Neural progenitor cell (in vitro differentiated cells): ENCODE data around the gene SRP14. TPM values are rescaled to one million over a fixed set of nuclear protein-coding genes. Genes with fewer than 3 reads are reported as not detected.

Experiments used
- DNase-seq: peaks from one replicate; pipeline ENCODE4 v3.0.0-alpha.2; 2016; ENCODE audit warnings: low spot score
- H2AFZ ChIP-seq: fragments of 200-600 bp; sonication (generic); replicated peaks from 2 replicates; pipeline ENCODE4 v1.6.1; 2016; ENCODE audit warnings: antibody characterized with exemption
- H3F3A ChIP-seq: fragments of 200-600 bp; sonication (generic); 2 replicates; pipeline ENCODE4 v1.6.1; 2016; ENCODE audit warnings: antibody characterized with exemption, low read depth
- H3K27ac ChIP-seq: fragments of 200-600 bp; sonication (generic); 2 replicates; pipeline ENCODE4 v1.5.1; 2016; ENCODE audit warnings: mild to moderate bottlenecking
- H3K27me3 ChIP-seq: fragments of 200-600 bp; sonication (generic); 2 replicates; pipeline ENCODE4 v1.6.1; 2016; ENCODE audit warnings: mild to moderate bottlenecking, moderate library complexity
- H3K36me3 ChIP-seq: fragments of 200-600 bp; sonication (generic); 2 replicates; pipeline ENCODE4 v1.5.1; 2016
- H3K4me1 ChIP-seq: fragments of 200-600 bp; sonication (generic); 2 replicates; pipeline ENCODE4 v1.6.1; 2016; ENCODE audit warnings: mixed run types
- H3K4me2 ChIP-seq: fragments of 200-600 bp; sonication (generic); 2 replicates; pipeline ENCODE4 v1.6.1; 2016
- H3K4me3 ChIP-seq: fragments of 200-600 bp; sonication (generic); 2 replicates; pipeline ENCODE4 v1.5.1; 2016
- H3K79me2 ChIP-seq: fragments of 200-600 bp; sonication (generic); 2 replicates; pipeline ENCODE4 v1.6.1; 2016; ENCODE audit warnings: low read depth
- H3K9ac ChIP-seq: fragments of 200-600 bp; sonication (generic); 2 replicates; pipeline ENCODE4 v1.6.1; 2016
- H3K9me3 ChIP-seq: fragments of 200-600 bp; sonication (generic); 2 replicates; pipeline ENCODE4 v1.5.1; 2016; ENCODE audit warnings: low read depth
- H4K20me1 ChIP-seq: fragments of 200-600 bp; sonication (generic); 2 replicates; pipeline ENCODE4 v1.6.1; 2016; ENCODE audit warnings: low read depth
- H3K27ac Mint-ChIP-seq: 3 replicates; pipeline ENCODE4 v1.8.0; 2021; ENCODE audit warnings: mixed read lengths
- H3K27me3 Mint-ChIP-seq: 2 replicates; pipeline ENCODE4 v1.8.0; 2022; ENCODE audit warnings: low read depth, mild to moderate bottlenecking, inconsistent platforms, moderate library complexity, mixed read lengths; ENCODE audit not compliant: insufficient read depth
- H3K36me3 Mint-ChIP-seq: 3 replicates; pipeline ENCODE4 v1.8.0; 2021; ENCODE audit warnings: mixed read lengths
- H3K4me1 Mint-ChIP-seq: 3 replicates; pipeline ENCODE4 v1.8.0; 2021; ENCODE audit warnings: mixed read lengths
- H3K4me3 Mint-ChIP-seq: 3 replicates; pipeline ENCODE4 v1.8.0; 2021; ENCODE audit warnings: mild to moderate bottlenecking, moderate library complexity, mixed read lengths
- H3K9me3 Mint-ChIP-seq: 3 replicates; pipeline ENCODE4 v1.8.0; 2020; ENCODE audit warnings: mixed read lengths
- EZH2 ChIP-seq: fragments of 200-600 bp; sonication (generic); IDR thresholded peaks from 2 replicates; pipeline ENCODE4 v1.6.1; 2017; ENCODE audit warnings: antibody characterized with exemption, mild to moderate bottlenecking, moderate library complexity
- EZH2phosphoT487 ChIP-seq: fragments of 200-600 bp; sonication (generic); IDR thresholded peaks from 2 replicates; pipeline ENCODE4 v1.6.1; 2017; ENCODE audit warnings: antibody characterized with exemption
- total RNA-seq: library from RNA; depleted of rRNA; stranded (reverse); fragments of >200 nt; gene quantifications from 2 replicates; pipeline ENCODE4 v1.2.3, GENCODE V29; 2015; ENCODE audit warnings: low replicate concordance
- TF ChIP-seq, protein P1 (sequence below): fragments of 200-600 bp; sonication (generic); IDR thresholded peaks from 2 replicates; pipeline ENCODE4 v1.5.1; 2017; ENCODE audit warnings: antibody characterized with exemption, mild to moderate bottlenecking

The SRP14 gene
- total RNA-seq, 1 donor from 2014 or later, result 461 TPM

DNA sequence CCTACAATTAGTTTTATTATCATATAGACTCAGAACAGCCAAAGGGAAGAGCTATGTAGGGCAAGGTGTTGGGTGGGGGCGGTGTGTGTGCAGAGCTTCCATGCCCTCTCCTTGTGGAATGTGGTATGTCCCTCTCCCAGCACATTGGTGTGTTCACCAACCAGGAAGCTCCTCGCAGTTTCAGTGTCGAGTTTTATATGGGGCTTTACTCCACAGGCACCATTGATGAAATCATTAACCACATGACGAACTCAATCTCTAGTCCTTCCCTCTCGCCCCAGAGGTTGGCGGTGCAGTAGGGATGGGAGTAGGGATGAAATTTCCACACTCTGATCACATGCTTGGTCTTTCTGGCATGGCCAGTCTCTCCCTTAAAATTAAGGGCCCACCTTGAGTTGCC, 13.6 kb upstream of the SRP14 start:
- Mint-ChIP-seq H3K36me3 (peaks cover 4% of the 10 kb centered on the region), H3K4me1 (peaks cover 58% of the 10 kb centered on the region), H3K27ac (no peak overlapping the region), H3K4me3 (no peak overlapping the region), H3K27me3 (peaks cover 14% of the 10 kb centered on the region), H3K9me3 (peaks cover 2% of the 10 kb centered on the region)
- Histone ChIP-seq H3K36me3 (no peaks in the 10 kb centered on the region), H3K9ac (no peak overlapping the region), H3K27ac (no peak overlapping the region), H3K9me3 (no peaks in the 10 kb centered on the region), H3K27me3 (no peaks in the 10 kb centered on the region), H3K4me2 (no peak overlapping the region), H3F3A (peaks cover 13% of the 10 kb centered on the region), H3K4me3 (no peak overlapping the region), H4K20me1 (no peaks in the 10 kb centered on the region), H2AFZ (no peak overlapping the region), H3K4me1 (peaks cover 21% of the 10 kb centered on the region), H3K79me2 (no peaks in the 10 kb centered on the region)
- no peak for DNase-seq
- TF ChIP-seq EZH2phosphoT487 (no peak), EZH2 (no peak)
- TF ChIP-seq, protein P1, sequence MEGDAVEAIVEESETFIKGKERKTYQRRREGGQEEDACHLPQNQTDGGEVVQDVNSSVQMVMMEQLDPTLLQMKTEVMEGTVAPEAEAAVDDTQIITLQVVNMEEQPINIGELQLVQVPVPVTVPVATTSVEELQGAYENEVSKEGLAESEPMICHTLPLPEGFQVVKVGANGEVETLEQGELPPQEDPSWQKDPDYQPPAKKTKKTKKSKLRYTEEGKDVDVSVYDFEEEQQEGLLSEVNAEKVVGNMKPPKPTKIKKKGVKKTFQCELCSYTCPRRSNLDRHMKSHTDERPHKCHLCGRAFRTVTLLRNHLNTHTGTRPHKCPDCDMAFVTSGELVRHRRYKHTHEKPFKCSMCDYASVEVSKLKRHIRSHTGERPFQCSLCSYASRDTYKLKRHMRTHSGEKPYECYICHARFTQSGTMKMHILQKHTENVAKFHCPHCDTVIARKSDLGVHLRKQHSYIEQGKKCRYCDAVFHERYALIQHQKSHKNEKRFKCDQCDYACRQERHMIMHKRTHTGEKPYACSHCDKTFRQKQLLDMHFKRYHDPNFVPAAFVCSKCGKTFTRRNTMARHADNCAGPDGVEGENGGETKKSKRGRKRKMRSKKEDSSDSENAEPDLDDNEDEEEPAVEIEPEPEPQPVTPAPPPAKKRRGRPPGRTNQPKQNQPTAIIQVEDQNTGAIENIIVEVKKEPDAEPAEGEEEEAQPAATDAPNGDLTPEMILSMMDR, result no peak

DNA sequence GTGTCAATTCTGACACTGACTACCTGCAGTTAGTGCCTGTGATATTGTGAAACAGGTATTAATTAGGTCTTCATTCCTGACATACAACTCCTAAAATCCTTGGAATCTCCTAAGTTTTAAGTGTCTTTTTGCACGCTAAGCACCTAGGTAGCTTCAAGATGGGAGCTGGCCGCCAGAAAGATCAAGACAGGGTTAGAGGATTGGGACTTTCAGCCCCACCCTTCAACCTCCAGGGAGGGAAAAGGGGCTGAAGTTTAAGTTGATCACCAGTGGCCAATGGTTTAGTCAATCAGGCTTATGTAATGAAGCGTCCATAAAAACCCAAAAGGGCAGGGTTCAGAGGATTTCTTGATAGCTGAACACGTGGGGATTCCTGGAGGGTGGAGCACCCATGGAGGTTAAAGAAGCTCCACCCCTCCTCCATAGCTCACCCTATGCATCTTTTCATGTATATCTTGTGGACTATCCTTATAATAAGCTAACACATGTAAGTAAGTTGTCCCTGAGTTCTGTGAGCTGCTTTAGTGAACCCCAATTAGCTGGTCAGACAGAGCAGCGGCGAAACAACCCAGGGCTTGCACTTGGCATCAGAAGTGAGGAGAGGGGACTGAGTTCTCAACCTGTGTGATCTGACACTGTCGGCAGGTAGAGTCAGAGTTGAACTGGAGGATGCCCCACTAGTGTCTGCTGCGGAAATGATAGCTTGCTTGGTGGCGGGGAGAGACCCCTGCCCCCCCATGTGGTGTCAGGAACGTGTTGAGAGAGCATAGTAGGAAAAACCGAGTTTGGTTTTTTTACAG, 12.8 kb upstream of the SRP14 start:
- Mint-ChIP-seq H3K36me3 (peaks cover 4% of the 10 kb centered on the region), H3K27me3 (peaks cover 15% of the 10 kb centered on the region), H3K27ac (no peak overlapping the region), H3K4me3 (no peak overlapping the region), H3K4me1 (peaks cover 57% of the 10 kb centered on the region), H3K9me3 (peaks cover 2% of the 10 kb centered on the region)
- no peak for DNase-seq
- Histone ChIP-seq H3K9me3 (no peaks in the 10 kb centered on the region), H3K9ac (no peak overlapping the region), H3K27ac (no peak overlapping the region), H3K4me2 (peak overlapping the region; percentile 29), H3F3A (peaks cover 13% of the 10 kb centered on the region), H3K36me3 (no peaks in the 10 kb centered on the region), H3K79me2 (no peaks in the 10 kb centered on the region), H4K20me1 (no peaks in the 10 kb centered on the region), H3K4me3 (no peak overlapping the region), H2AFZ (no peak overlapping the region), H3K27me3 (no peaks in the 10 kb centered on the region), H3K4me1 (peaks cover 21% of the 10 kb centered on the region)
- TF ChIP-seq EZH2phosphoT487, result no peak
- no peak for TF ChIP-seq EZH2
- TF ChIP-seq, protein P1, result no peak

DNA sequence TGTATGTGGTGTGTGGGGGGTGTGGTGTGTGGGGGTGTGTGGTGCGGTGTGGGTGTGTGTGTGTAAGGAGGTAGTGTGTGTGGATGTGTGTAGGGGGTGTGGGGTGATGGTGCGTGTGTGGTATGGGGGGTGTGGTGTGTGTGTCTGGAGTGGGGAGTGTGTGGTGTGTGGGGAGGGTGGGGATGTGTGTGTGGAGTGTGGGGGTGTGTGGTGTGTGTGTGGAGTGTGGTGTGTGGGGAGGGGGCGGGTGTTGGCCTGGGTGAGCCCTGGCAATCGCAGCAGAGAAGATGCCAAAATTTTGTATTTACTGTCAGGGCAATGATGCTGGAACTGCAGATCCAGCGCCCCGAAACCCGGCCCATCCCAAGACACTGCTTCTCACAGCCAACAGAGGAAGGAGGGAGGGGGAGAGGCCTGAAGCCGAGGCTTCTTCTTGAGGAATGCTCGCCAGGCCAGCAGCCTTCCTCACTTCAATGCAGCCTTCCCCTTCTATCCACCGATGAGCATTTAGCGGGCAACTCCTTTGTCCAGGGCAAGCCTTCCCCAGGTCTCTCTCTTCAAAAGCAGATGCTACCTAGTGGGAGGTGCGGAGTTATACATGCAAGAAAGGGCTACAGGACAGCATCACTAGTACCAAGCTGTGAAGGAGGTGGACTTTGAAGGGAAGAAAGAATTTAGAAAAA, 11.9 kb upstream of the SRP14 start:
- TF ChIP-seq, protein P1, result no peak
- TF ChIP-seq EZH2phosphoT487 (no peak), EZH2 (no peak)
- Histone ChIP-seq H3K9me3 (no peaks in the 10 kb centered on the region), H3K4me2 (peak overlapping the region; percentile 29), H3K9ac (no peak overlapping the region), H3K79me2 (no peaks in the 10 kb centered on the region), H3F3A (peaks cover 13% of the 10 kb centered on the region), H3K4me3 (no peak overlapping the region), H3K27me3 (no peaks in the 10 kb centered on the region), H2AFZ (no peak overlapping the region), H3K36me3 (no peaks in the 10 kb centered on the region), H4K20me1 (no peaks in the 10 kb centered on the region), H3K27ac (no peak overlapping the region), H3K4me1 (peaks cover 21% of the 10 kb centered on the region)
- H3K27ac Mint-ChIP-seq, result peak overlapping the region; percentile 78
- H3K4me3 Mint-ChIP-seq, result no peak overlapping the region
- H3K27me3 Mint-ChIP-seq, result peaks cover 16% of the 10 kb centered on the region
- peak; percentile 87 for DNase-seq
- peaks cover 4% of the 10 kb centered on the region for H3K36me3 Mint-ChIP-seq
- peaks cover 2% of the 10 kb centered on the region for H3K9me3 Mint-ChIP-seq
- H3K4me1 Mint-ChIP-seq, result peaks cover 55% of the 10 kb centered on the region
